NCI-H1694 (cell line): ENCODE results near the gene SBK1.
A peak's percentile ranks its signal among the peaks of the same experiment; 100 is the strongest.
"Not testable (repeated sequence)": the region's sequence is repeated elsewhere in the genome, so short reads cannot be mapped to it uniquely, and the experiment has no call there.

Experiments used
- DNase-seq: peaks from one replicate; lab custom pipeline; 2025; lab: John Stamatoyannopoulos, UW

Gene SBK1

GRCh38 chr16:28308794-28309584 lies 16.7 kb downstream of the SBK1 start:
- no peak for DNase-seq

DNA sequence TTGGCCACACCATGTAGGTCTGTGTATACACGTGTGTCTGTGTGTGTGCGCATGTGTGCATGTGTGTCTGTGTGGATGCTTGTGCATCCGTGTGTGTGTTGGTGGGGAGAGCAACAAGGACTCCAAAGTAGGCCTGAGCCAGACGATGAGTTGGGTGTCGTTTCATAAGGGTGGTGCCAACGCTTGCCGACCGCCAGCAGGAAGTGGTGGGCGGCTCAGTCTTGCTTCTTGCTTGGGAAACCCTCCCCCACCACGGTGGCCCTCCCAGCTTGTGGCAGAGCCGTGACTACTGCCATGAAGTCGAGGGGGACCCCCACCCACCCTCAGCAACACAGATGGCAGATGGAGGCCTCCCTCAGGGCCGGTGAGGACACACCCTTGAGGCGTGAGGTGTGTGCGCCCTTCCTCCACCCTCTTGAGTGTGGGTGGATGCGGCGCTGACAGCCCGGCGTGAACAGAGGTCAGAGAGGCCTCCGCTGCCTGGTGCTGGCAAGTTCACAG lies 17.5 kb downstream of the SBK1 start:
- DNase-seq = no peak

DNA sequence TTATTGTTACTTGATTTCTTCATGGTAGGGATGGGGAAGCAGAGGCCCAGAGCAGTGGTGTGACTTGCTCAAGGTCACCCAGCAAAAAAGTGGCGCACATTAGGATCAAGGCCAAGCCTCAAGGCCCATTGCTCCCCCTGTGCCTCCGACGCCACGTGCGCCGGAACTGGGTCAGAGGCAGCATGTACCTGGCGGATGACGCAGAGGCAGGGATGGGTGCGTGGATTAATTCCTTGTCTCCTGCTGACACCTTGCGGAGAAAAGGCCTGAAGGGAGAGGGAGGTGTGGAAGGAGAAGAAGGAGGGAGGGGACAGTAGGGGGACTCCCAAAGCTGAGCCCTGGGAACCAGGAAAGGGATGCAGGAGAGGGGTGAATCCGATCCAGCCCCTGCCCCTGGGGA lies 18.5 kb downstream of the SBK1 start:
- DNase-seq = no peak

DNA sequence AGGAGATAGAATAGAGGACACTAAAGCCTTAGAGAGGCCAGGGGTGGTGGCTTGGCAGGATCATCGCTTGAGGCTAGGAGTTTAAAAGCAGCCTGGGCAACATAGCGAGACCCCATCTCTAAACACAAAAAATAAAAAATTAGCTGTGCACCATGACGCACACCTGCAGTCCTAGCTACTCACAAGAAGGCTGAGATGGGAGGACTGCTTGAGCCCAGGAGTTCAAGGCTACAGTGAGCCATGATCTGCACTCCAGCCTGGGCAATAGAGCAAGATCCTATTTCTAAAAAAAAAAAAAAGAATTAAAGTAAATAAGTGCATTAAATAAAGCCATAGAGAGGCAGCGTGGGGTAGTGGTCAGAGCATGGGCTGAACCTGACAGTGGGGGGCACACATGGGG lies 19.1 kb downstream of the SBK1 start:
- DNase-seq = no peak

GRCh38 chr16:28311913-28312312 lies 19.6 kb downstream of the SBK1 start:
- DNase-seq = no peak

DNA sequence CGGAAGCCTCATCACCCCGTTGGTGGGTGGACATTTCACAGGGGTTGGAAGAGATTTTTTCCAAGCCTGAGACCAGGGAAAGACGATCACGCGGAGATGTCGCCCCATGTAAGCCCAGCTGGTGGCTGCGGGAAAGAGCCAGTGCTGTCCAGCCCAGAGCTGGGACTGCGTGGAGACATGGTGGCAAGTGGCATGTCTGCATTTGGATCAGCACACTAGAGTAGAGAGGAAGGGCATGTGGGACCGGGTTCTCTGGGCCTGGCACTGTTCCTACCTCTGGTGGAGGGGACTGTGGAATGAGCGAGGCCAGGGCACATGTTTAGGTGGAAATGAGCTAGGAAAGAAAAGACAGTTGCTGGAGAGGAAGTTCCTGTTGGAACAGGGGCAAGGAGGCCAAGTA lies 20.0 kb downstream of the SBK1 start:
- DNase-seq = no peak

DNA sequence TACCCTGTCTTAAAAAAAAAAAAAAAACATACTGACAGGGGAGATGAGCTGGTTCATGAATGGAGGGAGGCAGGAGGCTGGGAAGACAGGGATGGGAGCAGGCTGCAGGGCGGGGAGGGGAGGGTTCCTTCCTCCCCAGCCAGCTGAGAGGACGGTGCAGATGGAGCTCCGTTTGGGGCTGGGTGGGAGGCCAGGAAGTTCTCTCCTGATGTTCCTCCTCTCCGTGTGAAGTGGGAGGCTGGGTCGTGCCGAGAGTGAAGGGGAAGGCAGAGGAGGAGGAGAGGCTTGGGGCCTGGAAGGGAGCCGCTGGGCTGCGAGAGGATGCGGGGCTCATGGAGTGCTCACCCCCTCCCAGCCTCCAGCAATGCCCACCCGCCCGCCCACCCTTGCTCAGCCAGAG lies 21.3 kb downstream of the SBK1 start:
- no peak for DNase-seq

DNA sequence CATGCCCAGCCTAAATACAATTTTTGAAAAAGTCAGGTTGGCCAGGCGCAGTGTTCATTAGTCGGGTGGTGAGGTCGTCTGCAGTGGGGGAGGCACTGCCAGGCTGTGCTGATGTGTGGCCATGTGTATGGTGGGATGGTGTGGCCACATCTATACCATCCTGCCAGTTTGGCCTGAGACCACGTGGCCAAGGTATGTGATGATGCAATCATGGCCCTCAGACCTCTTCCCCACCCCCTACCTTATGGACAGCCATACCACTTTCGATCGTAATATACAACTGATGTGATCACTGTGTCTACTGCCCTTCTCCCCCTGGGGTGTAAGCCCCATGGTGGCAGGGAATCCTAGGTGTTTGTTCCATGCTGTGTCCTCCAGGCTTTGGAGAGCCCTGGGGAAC lies 23.7 kb downstream of the SBK1 start:
- DNase-seq = no peak

DNA sequence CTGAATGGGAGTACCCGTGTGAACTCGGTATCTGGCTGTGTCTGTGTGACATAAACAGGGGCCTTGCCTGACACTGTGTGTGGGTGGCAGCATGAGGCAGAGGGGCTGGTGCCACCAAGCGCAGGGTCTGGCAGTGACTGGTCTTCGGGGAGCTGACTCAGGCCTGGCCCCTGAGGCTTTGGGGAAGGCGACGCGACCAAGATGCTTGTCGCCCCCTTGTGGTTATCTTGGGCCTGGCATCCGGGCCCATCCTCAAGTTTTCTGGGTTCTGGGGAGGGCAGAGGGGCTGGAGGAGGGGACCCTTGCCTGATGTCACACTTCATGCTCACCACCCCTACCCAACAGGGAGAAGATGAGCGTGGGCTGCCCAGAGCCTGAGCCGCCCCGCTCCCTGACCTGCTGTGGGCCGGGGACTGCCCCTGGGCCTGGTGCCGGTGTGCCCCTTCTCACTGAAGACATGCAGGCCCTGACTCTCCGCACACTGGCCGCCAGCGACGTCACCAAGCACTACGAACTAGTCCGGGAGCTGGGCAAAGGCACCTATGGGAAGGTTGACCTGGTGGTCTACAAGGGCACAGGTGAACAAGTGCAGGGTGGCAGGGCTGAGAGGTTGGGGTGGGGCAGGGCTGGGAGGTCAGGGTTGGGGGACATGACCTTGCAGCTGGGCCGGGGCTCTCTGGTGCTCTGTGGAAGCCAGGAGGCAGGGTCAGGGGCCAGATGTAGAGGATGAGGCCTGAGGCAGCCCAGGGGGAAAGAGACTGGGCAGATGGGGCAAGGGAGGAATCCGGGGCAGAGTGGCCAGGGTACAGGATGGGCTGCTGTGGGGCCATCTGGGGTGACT lies 24.9 kb downstream of the SBK1 start:
- DNase-seq = peak; percentile 22

DNA sequence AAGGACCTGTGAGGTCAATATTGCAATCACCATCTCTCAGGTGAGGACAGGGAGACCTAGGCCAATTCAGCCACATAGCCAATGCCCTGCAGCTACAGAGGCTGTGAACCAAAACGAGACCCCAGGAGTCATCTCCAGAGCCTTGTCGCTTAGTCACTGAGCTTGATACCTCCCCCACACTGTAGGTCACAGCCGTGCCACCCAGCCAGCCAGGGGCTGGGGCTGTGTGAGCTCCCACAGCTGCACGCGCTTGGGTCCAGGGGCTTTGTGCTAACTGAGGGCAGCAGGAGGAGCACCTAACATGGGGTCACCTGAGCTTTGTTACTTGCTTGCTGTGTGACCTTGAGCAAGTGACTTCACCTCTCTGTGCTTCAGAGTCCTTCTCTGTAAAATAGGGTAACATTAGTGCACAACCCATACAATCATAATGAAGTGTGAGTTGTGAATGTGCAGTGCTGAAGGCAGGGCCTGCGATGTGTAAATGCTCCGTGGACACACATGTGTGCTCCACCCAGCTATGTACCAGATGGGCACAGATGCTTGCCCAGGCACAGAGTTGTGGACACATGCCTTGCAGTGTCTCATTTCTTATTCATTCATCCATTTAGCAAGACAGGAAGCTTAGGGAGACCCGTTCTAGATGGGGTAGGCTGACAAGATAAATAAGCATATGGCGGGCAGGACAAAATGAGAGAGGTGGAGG lies 25.9 kb downstream of the SBK1 start:
- DNase-seq = no peak

- DNase-seq = no peak
Measured at GRCh38 chr16:28319476-28320022, 27.2 kb downstream of the SBK1 start.

GRCh38 chr16:28320023-28320561 lies 27.8 kb downstream of the SBK1 start:
- DNase-seq = no peak

DNA sequence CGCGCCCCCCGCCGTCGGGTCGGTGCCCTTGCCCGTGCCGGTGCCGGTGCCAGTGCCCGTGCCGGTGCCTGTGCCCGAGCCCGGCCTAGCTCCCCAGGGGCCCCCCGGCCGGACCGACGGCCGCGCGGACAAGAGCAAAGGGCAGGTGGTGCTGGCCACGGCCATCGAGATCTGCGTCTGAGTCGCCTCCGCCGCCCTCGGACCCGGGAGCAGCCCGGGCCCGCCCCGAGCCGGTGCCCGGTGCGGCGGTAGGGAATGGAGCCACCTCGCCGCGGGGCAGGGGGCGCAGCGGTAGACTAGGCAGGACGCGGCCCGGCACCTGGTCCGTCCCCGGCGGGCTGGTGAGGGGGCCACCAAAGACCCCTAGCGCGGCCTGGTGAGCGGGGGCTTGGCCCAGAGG lies 28.4 kb downstream of the SBK1 start:
- no peak for DNase-seq

DNA sequence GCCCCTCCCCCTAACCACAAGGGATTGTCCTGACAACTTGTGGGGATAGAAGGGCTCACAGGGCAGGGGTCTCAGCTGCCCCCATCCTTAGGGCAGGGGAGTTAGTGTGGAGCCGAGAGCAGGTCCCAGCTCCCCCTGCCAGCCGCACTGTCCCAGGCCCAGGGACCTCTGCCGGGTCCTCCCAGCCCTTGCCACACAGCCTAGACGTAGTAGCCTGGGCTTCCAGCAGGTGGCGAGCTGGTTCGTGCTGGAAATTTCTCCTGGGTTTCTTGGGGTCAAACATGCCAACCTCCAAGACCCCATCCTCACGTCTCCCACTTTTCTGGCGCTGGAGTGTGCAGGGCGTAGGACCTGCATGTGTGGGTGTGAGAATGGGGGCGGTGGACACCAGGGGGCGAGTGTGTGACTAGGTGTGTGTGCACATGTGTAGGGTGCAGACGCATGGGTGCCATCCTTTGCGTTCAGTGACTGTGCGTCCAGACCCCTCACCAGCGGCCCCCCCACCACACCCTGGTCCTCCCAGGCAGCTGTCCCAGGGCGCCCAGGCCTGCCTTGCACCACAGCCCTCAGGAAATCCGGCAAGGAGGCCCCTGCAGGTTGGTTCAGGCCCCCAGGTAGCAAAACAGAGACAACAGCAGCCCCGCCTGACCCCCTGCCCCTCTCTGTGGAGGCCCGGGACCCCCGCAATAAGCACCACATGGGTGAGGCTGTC lies 29.5 kb downstream of the SBK1 start:
- DNase-seq = no peak

DNA sequence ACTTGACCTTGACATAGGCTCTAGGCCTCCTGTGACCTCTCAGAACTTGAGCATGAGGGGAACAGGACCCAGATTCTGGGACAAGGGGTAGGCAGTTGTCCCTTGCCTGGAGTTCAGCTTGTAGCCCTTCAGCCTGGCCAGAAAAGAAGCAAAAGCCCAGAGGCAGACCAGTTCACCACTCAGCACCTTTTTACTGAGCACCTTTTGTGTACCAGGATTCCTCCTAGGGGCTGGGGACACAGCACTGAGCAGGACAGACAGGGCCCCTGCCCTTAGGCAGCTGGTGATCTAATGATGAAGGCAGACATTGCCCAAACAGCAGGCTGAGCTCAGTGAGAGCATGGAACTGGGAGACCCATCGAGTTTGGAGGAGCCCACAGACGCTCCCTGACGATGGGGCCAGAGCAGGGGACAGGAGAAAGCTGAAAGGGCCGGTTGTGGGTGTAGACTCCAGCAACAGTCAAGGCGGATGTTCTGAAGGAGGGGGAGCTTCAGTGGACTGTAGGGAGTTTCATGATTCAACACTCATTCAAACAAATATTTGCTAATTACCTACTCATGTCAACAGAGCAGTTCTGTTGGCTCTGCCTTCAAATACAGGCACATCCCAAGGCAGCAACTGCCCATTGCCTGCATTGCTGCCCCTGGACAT lies 32.0 kb downstream of the SBK1 start:
- DNase-seq = no peak

DNA sequence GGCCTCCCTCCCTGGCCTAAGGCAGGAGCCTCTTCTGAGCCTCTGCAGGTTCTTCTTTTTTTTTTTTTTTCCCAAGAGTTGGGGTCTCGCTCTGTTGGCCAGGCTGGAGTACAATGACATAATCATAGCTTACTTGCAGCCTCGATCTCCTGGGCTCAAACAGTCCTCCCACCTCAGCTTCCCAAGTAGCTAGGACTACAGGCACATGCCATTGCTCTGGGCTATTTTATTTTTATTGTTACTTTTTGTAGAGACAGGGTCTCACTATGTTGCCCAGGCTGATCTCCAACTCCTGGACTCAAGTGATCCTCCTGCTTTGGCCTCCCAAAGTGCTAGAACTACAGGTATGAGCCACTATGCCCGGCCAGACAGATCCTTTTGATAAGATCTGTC lies 32.6 kb downstream of the SBK1 start:
- DNase-seq = no peak

DNA sequence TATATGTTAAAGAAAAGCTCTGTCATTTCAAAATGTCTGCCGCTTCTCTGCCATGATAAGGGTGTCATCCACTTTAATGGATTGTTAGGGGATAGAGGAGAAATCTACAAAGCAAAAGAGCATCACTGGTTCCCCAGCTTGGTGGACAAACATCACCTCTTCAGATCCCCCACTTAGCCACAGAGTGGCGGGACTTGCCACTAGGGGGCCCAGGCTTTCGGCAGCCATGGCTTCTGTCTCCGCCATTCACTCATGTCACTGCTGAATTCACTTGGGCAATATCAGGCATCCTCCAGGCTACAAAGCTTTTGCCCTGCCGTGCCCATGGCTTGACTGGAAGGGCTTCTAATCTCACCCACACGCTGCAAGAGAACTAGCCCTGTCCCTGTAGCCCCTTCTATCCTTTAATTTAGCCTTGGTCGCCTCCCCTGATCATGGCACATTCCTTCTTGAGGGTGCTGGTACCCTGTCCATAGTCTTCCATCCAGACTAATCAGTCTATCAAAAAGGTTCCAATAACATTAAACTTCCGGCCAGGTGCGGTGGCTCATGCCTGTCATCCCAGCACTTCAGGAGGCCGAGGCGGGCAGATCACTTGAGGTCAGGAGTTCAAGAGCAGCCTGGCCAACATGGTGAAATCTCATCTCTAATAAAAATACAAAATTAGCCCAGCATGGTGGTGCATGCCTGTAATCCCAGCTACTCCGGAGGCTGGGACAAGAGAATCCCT lies 34.7 kb downstream of the SBK1 start:
- DNase-seq = peak; percentile 3

DNA sequence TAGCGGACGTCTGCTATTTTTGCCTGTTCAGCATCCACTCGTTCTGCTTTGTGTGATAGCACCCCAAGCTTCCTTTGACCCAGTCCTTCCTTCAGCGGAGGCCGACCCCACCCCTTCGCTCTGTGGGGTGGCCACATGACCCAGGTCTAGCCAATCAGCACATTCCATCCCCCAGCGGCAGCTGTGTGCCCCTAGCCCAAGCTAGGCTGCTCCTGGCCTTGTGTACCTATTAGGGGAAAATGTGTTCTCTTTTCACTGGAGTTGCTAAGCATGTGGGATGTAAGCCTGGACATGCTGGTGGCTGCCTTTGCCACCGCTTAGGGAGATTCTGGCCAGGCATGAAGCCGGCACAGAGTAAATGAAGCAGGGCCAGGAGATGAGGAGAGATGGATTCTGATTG lies 37.9 kb downstream of the SBK1 start:
- DNase-seq = not testable (repeated sequence)

GRCh38 chr16:28330981-28331380 lies 38.7 kb downstream of the SBK1 start:
- DNase-seq = not testable (repeated sequence)

- not testable (repeated sequence) for DNase-seq
Measured at GRCh38 chr16:28332632-28333031, 40.3 kb downstream of the SBK1 start.
